NT2/D1 (cell line): Measurements from ENCODE around the gene CDH4.

Experiments used
- DNase-seq: peaks from one replicate; pipeline ENCODE4 v3.0.0-alpha.2; 2011; ENCODE audit warnings: low read depth, low spot score
- H3K27me3 ChIP-seq: 2 replicates; pipeline ENCODE4 v1.6.0; 2011; ENCODE audit warnings: mild to moderate bottlenecking; ENCODE audit not compliant: insufficient read length, insufficient read depth
- H3K36me3 ChIP-seq: 2 replicates; pipeline ENCODE4 v1.6.1; 2011; ENCODE audit warnings: mild to moderate bottlenecking, low read length, mixed read lengths; ENCODE audit not compliant: insufficient read depth, insufficient read length
- H3K4me1 ChIP-seq: 2 replicates; pipeline ENCODE4 v1.5.1; 2011; ENCODE audit not compliant: insufficient read depth, insufficient read length
- H3K4me3 ChIP-seq: 2 replicates; pipeline ENCODE4 v1.5.1; 2011; ENCODE audit warnings: low read depth; ENCODE audit not compliant: insufficient read length
- H3K9ac ChIP-seq: 2 replicates; pipeline ENCODE4 v1.6.0; 2011; ENCODE audit warnings: low read depth; ENCODE audit not compliant: insufficient read length
- H3K9me3 ChIP-seq: 2 replicates; pipeline ENCODE4 v1.5.1; 2011; ENCODE audit warnings: mild to moderate bottlenecking, low read length; ENCODE audit not compliant: insufficient read depth
- SUZ12 ChIP-seq: IDR thresholded peaks from 2 replicates; pipeline ENCODE4 v1.6.1; 2011; ENCODE audit not compliant: insufficient read length, insufficient read depth; ENCODE audit errors: extremely low read depth
- YY1 ChIP-seq: IDR thresholded peaks from 2 replicates; pipeline ENCODE4 v1.6.1; 2011; ENCODE audit not compliant: insufficient read length, insufficient read depth
- ZNF274 ChIP-seq: IDR thresholded peaks from 2 replicates; pipeline ENCODE4 v1.6.1; 2011; ENCODE audit warnings: mild to moderate bottlenecking, low read depth, low read length

The CDH4 gene

DNA sequence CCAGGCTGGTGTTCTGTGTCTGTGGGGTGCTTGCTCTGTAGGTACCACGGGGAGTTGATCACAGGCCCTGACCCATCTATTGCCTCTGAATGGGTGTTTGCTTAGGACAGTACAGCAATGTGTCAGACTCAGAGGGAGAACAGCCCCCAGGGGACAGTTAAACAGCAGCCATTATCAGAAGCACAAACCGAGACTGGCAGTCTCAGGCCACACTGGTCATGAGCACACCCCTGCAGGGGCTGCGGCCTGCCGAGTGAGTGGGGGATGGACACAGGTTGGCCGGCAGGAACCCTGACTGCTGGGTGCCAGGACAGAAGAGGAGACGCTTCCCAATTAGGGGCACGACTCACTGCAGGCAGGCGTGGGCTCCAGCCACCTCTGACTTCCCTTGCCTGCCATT, 395.6 kb downstream of the CDH4 start:
- Histone ChIP-seq H3K27me3 (peaks cover 74% of the 10 kb centered on the region), H3K9me3 (peaks cover 16% of the 10 kb centered on the region; the same call in 1 of the 2 replicates)
- TF ChIP-seq ZNF274 (no peak), SUZ12 (no peak), YY1 (no peak)

DNA sequence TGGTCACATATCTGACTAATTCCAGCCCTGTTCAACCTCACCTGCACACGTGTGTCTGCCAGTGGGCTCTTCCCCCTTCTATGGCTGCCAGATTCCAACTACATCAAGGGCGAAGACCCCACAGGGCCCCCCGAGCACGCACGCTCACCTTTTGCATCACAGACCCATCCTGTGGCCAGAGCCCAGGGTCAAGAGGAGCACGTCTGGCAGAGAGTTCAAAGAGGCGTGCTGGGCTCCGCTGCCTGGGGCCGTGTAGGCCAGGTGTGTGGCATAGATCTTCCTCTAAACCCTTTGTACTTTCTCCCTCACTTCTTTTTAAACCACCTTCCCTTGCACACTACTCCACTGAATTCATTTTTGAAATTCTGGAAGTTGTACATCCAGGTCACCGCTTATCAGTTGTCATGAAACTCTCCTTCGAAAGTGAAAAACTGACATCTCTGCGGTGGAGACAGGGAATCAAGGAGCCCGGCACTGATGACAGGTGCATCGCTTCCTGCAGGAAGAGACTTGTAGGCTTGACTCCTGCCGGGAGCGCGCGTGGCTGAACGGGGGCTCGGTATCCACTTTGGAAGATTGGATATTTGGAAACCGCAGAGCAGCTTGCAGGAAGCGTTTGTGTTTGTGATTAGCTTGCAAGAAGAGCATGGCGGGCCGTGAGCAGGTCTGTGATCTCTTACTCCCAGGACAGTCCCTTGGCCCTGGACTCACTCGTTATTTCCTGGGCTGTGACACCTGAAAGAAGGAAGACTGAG, 397.2 kb downstream of the CDH4 start:
- no peak for DNase-seq
- H3K4me3 ChIP-seq, result no peak overlapping the region
- peaks cover 63% of the 10 kb centered on the region for H3K27me3 ChIP-seq
- H3K9me3 ChIP-seq, result peaks cover 10% of the 10 kb centered on the region; the same call in 1 of the 2 replicates
- H3K36me3 ChIP-seq, result no peaks in the 10 kb centered on the region
- no peak overlapping the region for H3K9ac ChIP-seq
- TF ChIP-seq YY1, result no peak
- no peak for TF ChIP-seq SUZ12
- no peak for TF ChIP-seq ZNF274
- H3K4me1 ChIP-seq, result peaks cover 15% of the 10 kb centered on the region

More for the DNA sequence above, 395.6 kb downstream of the CDH4 start:
- Histone ChIP-seq H3K4me3 (no peak overlapping the region), H3K9ac (no peak overlapping the region), H3K36me3 (no peaks in the 10 kb centered on the region), H3K4me1 (peaks cover 17% of the 10 kb centered on the region)
- DNase-seq, result no peak

DNA sequence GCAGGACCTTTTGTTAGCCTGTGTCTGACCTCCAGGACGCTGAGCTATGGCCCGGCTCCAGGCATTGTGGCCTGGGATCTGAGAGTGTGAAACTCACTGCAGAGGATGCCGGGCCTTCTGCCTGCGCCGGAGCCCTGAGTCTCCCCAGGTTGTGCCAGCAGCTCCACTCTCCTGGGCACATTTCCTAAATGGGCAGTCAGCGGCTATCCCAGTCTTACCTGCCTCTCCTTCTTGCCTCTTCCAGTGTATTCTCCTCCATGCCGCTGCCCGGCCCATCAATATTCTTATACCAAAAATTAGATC, 397.8 kb downstream of the CDH4 start:
- no peaks in the 10 kb centered on the region for H3K36me3 ChIP-seq
- no peak overlapping the region for H3K9ac ChIP-seq
- DNase-seq, result no peak
- H3K27me3 ChIP-seq, result peaks cover 63% of the 10 kb centered on the region
- H3K4me3 ChIP-seq, result no peak overlapping the region
- TF ChIP-seq SUZ12 (no peak), ZNF274 (no peak), YY1 (no peak)
- H3K4me1 ChIP-seq, result peaks cover 10% of the 10 kb centered on the region
- H3K9me3 ChIP-seq, result peaks cover 15% of the 10 kb centered on the region; the same call in 1 of the 2 replicates

DNA sequence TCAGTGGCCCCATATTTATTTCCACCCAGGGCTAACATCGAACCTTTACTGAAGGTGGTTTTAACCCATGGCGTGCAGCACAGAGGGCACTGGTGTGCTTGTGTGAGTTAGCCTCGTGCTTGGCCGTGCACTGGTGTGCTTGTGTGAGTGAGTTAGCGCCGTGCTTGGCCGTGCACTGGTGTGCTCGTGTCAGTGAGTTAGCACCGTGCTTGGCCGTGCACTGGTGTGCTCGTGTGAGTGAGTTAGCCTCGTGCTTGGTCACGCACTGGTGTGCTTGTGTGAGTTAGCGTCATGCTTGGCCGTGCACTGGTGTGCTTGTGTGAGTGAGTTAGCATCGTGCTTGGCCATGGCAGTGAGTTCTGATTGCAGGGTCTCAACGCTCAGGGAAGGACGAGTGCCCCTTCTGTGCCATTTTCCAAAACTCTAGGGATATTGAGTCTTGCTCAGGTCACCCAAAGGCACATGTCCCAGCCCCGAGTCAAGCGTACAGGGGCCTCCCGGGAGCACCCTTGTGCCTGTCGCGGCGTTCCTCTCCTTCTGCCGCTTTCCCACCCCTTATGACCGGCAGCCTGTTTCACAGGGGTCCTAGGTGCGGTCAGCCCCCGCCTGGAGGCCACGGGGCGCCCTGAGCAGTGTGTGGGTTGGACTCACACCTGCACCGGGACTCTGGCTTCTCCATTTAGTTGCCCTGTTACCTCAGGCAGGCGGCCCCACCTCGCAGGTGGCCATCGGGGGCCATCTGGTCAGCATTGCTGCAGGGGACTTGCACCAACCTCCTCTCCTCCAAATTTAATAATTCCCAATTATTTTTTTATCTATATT, 399.1 kb downstream of the CDH4 start:
- TF ChIP-seq SUZ12, result no peak
- TF ChIP-seq YY1, result no peak
- no peak for TF ChIP-seq ZNF274
- no peak for DNase-seq
- H3K9me3 ChIP-seq, result peaks cover 17% of the 10 kb centered on the region; the same call in 1 of the 2 replicates
- peaks cover 8% of the 10 kb centered on the region for H3K4me1 ChIP-seq
- H3K27me3 ChIP-seq, result peaks cover 63% of the 10 kb centered on the region
- H3K4me3 ChIP-seq, result no peak overlapping the region
- no peaks in the 10 kb centered on the region for H3K36me3 ChIP-seq
- no peak overlapping the region for H3K9ac ChIP-seq

GRCh38 chr20:61652146-61652545, 400.1 kb downstream of the CDH4 start:
- no peak for DNase-seq
- no peak overlapping the region for H3K9ac ChIP-seq
- H3K4me3 ChIP-seq, result no peak overlapping the region
- peaks cover 5% of the 10 kb centered on the region for H3K4me1 ChIP-seq
- H3K27me3 ChIP-seq, result peaks cover 62% of the 10 kb centered on the region
- TF ChIP-seq SUZ12, result no peak
- H3K9me3 ChIP-seq, result peaks cover 17% of the 10 kb centered on the region; the same call in 1 of the 2 replicates
- no peaks in the 10 kb centered on the region for H3K36me3 ChIP-seq

GRCh38 chr20:61654726-61655125, 402.7 kb downstream of the CDH4 start:
- no peak overlapping the region for H3K4me3 ChIP-seq
- peaks cover 54% of the 10 kb centered on the region for H3K27me3 ChIP-seq
- H3K4me1 ChIP-seq, result peaks cover 2% of the 10 kb centered on the region
- H3K9me3 ChIP-seq, result peaks cover 17% of the 10 kb centered on the region; the same call in 1 of the 2 replicates
- DNase-seq, result no peak
- H3K9ac ChIP-seq, result no peak overlapping the region
- TF ChIP-seq SUZ12 (no peak), YY1 (no peak), ZNF274 (no peak)
- no peaks in the 10 kb centered on the region for H3K36me3 ChIP-seq

GRCh38 chr20:61655591-61655990, 403.5 kb downstream of the CDH4 start:
- TF ChIP-seq ZNF274 (no peak), YY1 (no peak), SUZ12 (no peak)
- H3K27me3 ChIP-seq, result peaks cover 50% of the 10 kb centered on the region
- no peak for DNase-seq

More at GRCh38 chr20:61655591-61655990, 403.5 kb downstream of the CDH4 start:
- H3K4me1 ChIP-seq, result peaks cover 8% of the 10 kb centered on the region
- no peaks in the 10 kb centered on the region for H3K36me3 ChIP-seq
- H3K9ac ChIP-seq, result no peak overlapping the region
- no peak overlapping the region for H3K4me3 ChIP-seq
- peaks cover 17% of the 10 kb centered on the region; the same call in 1 of the 2 replicates for H3K9me3 ChIP-seq
